NAMALWA (cell line): ENCODE results near the gene TOMM20.
A peak's percentile ranks its signal among the peaks of the same experiment; 100 is the strongest.

Experiments
- DNase-seq: peaks from one replicate; pipeline ENCODE4 v3.0.0-alpha.2; 2015; ENCODE audit warnings: low spot score

Gene TOMM20

DNA sequence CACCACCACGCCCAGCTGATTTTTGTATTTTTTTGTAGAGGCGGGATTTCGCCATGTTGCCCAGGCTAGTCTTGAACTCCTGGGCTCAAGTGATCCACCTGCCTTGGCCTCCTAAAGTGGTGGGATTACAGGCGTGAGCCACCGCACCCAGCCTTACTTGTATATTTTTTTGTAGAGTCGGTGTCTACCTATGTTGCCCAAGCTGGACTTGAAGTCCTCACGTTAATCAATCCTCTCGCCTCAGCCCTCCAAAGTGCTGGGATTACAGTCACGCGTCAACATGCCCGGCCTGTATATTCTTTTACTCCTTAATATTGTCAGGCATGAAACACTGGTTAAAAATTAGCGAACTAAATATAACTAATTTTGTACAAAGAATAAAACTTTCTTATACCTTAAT, 5.5 kb upstream of the TOMM20 start:
- no peak for DNase-seq

GRCh38 chr1:235133086-235133485, 4.4 kb upstream of the TOMM20 start:
- DNase-seq = no peak

- DNase-seq = no peak
Measured at GRCh38 chr1:235131961-235132360, 3.3 kb upstream of the TOMM20 start.

GRCh38 chr1:235130766-235131270, 2.2 kb upstream of the TOMM20 start:
- DNase-seq = no peak

DNA sequence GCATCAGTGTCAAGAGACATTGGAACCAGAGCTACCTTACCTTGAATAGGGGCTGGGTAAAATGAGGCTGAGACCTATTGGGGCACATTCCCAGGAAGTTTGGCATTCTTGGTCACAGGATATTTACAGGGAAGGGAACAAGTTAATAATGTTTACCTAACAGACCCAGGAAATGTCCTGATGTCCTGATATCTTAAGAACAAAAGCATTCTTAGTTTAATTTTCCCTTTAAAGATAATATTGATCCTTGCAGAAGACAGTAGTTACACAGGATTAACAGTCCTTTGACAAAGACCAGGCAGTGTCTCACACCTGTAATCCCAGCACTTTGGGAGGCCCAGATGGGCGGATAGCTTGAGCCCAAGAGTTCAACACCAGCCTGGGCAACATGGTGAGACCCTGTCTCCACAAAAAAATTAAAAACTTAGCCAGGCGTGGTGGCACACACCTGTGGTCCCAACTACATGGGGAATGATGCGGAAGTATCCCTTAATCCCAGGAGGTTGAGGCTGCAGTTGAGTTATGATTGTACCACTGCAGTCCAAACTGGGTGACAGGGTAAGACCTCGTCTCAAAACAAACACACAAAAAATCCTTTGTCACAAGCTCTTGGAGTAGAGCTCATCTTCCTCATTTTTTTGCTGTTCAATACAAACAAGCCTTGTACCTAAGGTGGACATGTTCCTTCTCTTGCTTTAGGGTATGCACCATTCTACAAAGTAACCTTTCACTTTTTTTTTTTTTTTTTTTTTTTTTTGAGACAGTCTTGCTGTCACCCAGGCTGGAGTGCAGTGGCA, 1.3 kb upstream of the TOMM20 start:
- DNase-seq = no peak

- DNase-seq = peak; percentile 56
Measured at GRCh38 chr1:235127732-235128455, 743 bp downstream of the TOMM20 start.

DNA sequence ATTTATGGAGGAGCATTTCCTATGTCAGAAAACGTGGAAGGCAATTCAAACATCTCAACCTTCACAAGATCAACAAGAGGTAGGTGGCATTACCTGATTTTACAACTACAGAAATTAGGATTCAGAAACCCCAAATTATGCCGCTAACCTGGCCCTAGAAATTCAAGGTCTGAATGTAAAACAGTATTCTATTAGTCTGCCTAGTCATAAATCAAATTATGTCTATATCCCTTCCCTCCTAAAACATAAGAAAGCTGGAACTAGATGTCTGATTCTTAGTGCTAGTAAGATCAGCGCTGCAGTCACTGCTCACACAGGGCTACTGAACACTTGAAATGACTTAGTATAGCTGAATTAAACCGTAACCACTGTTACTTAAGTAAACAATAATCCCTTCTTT, 1.4 kb downstream of the TOMM20 start:
- no peak for DNase-seq

GRCh38 chr1:235124665-235125064, 4.0 kb downstream of the TOMM20 start:
- DNase-seq = no peak

GRCh38 chr1:235124111-235124510, 4.5 kb downstream of the TOMM20 start:
- DNase-seq = no peak

GRCh38 chr1:235122348-235122747, 6.3 kb downstream of the TOMM20 start:
- DNase-seq = no peak

- DNase-seq = no peak
Measured at GRCh38 chr1:235113183-235113917, 15.3 kb downstream of the TOMM20 start.

DNA sequence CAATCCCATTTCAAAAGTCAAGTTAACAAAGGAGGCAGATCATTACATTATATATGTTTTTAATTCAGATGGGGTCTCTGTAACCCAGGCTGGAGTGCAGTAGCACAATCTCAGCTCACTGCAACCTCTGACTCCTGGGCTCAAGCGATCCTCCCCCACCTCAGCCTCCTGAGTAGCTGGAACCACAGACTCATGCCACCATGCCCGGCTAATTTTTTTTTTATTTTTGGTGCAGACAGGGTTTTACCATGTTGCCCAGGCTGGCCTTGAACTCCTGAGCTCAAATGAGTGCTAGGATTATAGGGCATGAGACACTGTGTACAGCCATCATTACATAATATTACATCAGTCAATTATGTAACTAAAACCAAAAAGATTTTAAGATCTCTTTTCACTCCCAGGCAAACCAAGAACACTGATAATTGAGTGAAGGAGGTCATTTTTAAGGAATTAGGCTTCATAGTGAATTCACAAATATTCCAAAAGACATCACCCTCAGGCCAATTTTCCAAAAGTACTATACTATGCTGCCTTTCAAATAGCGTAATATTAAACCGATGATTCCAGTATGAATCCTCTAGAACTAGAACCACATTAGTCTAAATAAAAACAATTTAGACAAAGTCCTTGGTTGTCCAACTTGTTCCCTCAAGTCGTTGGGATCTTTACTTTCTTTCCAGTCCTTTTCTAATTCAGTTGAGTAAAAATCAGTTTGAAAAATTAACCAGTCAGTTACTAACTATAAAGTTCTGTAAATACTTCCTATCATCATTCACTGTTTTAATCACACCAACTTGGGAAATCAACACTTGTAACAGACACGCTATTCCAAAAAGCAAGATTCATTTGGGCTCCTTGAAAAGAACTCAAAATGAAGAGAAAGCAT, 16.1 kb downstream of the TOMM20 start:
- no peak for DNase-seq

DNA sequence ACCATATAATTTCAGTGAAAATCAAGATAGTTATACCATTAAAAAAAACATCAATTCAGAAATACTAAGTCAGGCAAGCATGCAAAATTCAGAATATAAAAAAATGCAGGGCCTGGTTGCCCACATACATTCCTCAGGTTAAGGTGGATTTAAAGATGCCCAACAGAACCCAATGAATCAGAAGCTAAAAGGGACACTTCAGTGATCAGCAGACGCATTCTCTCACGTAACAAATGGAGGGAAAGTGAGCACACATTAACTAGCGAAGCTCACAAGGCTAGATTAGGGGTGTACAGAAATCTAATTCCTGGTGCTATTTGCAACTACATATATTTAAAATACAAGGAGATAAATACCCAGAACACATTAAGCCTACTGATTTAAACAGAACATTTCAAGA, 17.5 kb downstream of the TOMM20 start:
- DNase-seq = no peak

GRCh38 chr1:235108876-235109275, 19.8 kb downstream of the TOMM20 start:
- no peak for DNase-seq

DNA sequence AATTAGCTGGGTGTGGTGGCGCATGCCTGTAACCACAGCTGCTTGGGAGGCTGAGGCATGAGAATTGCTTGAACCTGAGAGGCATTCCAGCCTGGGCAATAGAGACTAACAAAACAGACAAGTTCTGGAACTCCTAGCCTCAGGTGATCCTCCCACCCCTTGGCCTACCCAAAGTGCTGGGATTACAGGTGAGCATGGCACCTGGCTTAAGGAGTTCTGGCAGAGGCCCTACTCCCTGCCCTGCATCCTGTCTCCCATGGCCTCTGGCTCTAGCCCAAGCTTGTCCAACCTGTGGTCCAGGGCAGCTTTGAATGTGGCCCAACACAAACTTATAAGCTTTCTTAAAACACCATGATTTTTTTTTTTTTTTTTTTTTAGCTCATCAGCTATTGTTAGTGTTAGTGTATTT, 20.4 kb downstream of the TOMM20 start:
- DNase-seq = no peak

DNA sequence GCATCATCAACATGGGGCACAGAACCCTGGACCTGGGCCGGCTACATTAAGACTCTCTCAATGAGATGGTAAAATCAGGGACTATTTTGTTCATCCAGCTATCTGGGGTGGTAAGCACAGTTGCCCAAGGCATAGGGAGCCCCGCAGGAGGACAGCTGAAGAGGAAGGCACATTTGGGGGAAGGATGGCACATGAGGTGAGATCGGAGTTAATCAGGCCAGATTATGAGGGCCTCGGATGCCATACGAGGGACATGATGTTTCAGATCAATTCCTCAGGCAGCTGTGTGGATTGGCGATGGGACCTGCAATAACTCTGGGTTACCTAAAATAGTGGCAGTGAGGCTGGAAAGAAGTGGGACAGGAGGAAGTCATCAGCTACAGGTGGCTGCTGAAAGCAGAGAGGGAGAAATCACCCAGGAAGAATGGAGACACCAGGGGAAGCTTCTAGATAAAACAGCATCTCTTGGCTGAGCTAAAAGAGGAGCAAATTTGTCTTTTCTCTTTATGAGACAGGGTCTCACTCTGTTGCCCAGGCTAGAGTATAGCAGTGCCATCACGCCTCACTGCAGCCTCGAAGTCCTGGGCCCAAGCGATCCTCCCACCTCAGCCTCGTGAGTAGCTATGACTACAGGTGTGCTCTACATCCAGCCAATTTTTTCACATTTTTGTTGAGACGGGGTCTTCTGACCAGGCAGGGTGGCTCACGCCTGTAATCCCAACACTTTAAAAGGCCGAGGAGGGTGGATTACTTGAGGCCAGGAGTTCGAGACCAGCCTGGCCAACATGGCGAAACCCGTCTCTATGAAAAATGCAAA, 21.1 kb downstream of the TOMM20 start:
- no peak for DNase-seq

- no peak for DNase-seq
Measured at GRCh38 chr1:235106457-235106856, 22.2 kb downstream of the TOMM20 start.

DNA sequence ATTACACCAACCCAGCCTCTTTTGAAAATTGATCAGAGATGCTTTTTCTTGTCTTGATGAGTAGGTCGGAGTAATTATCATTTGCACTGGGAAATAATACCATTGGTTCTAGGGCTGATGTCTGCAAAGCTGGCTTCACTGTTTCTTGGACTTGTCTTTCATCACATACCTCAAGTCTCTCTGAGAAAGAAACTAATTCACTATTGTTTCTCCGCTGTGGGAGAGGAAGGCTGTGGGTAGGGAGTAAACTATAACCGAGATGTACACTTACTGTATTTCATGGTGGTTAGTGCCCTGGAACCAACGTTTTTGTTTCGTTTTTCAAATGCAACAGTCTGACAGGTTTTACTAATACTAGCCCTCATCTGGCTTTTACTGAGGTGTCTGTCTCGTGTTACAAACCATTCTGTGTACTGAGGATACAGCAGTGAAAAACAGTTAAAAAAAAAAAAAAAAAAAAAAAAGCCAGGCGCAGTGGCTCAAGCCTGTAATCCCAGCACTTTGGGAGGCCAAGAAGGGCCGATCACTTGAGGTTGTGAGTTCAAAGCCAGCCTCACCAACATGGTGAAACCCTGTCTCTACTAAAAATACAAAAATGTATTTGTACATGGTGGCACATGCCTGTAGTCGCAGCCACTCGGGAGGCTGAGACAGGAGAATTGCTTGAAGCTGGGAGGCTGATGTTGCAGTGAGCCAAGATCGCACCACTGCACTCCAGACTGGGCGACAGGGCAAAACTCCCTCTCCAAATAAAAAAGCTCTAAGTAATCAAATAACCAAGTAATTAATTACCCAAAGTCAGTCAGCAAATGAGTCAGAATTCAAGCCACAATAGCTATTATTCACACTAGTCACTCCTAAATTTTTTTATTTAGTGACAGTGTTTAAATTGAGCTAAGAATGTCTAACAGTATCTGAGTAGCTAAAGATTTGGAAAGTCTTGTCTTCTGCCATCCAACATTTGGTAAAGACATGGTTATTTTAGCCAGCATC, 23.3 kb downstream of the TOMM20 start:
- peak; percentile 29 for DNase-seq

DNA sequence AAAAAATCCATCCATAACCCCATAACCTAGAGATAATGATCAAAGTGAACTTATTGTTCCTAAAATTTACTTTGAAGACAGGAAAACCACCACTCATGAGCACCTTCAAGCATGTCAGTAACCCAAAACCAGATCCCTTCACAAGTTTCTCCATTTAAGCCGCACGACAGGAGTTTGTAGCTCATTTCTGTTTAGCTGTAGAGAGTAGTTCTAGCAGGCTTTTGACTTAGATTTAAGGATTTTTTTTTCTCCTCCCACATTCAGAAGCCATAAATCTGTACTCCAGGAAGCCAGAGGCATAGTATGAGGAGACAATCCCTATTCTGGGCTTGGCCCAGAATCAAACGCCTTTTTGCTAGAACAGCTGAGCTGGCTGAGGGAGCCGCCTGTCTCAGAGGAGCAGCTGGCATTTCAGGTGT, 25.6 kb downstream of the TOMM20 start:
- DNase-seq = no peak

DNA sequence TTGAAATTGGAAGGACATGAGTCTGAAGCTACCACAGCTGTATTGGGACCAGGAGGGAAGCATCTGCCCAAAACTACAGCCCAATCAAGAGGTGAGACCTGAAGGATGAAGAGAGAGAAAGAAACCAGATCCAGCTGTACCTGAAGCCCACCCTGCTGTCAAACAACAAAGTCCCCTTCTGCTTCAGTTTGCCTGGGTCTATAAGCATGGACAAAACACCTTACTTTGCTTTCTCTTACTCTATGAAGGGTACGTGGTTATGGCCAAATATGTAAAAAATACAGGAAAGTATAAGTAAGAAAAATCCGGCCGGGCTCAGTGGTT, 26.4 kb downstream of the TOMM20 start:
- no peak for DNase-seq
